ENCODE results near the gene STOML3. TPM values are rescaled to one million over a fixed set of nuclear protein-coding genes. Genes with fewer than 3 reads are reported as not detected.
"Not testable (repeated sequence)": the region's sequence is repeated elsewhere in the genome, so short reads cannot be mapped to it uniquely, and the experiment has no call there.

The STOML3 gene
- polyA plus RNA-seq, 3 donors = not detected

- H3K27ac ChIP-seq (ENCODE audit: low read depth, low read length) = not testable (repeated sequence)
- 82 to 87% (median 83%) methylated on average over 23 to 29 of the region's 29 CpGs for WGBS, 3 donors
Measured at GRCh38 chr13:39006371-39007111, 15.9 kb upstream of the STOML3 start.

- 81 to 88% (median 85%) methylated on average over 3 of the region's 3 CpGs for WGBS, 3 donors
- H3K27ac ChIP-seq (ENCODE audit: low read depth, low read length) = no peak overlapping the region
Measured at GRCh38 chr13:38998739-38999138, 8.1 kb upstream of the STOML3 start.

GRCh38 chr13:38993381-38993780 lies 2.8 kb upstream of the STOML3 start:
- H3K27ac ChIP-seq (ENCODE audit: low read depth, low read length) = no peak overlapping the region
- WGBS, 3 donors = 60 to 64% (median 63%) methylated on average over 4 of the region's 4 CpGs

GRCh38 chr13:38981096-38981495 lies 9.5 kb downstream of the STOML3 start:
- H3K27ac ChIP-seq (ENCODE audit: low read depth, low read length) = no peak overlapping the region
- 45 to 73% (median 72%) methylated on average over 2 of the region's 2 CpGs for WGBS, 3 donors

GRCh38 chr13:38980750-38981078 lies 9.9 kb downstream of the STOML3 start:
- H3K27ac ChIP-seq (ENCODE audit: low read depth, low read length) = no peak overlapping the region
- 35 to 38% (median 35%) methylated on average over 2 of the region's 2 CpGs for WGBS, 3 donors

GRCh38 chr13:38979891-38980749 lies 10.5 kb downstream of the STOML3 start:
- H3K27ac ChIP-seq (ENCODE audit: low read depth, low read length) = no peak overlapping the region
- 41 to 53% (median 41%) methylated on average over 9 of the region's 9 CpGs for WGBS, 3 donors

- WGBS, 3 donors = 70 to 87% (median 86%) methylated on average over 4 of the region's 4 CpGs
- H3K27ac ChIP-seq (ENCODE audit: low read depth, low read length) = no peak overlapping the region
Measured at GRCh38 chr13:38970380-38971051, 20.1 kb downstream of the STOML3 start.

- WGBS, 3 donors = 49 to 56% (median 53%) methylated on average over 2 of the region's 2 CpGs
- H3K27ac ChIP-seq (ENCODE audit: low read depth, low read length) = no peak overlapping the region
Measured at GRCh38 chr13:38969187-38969586, 21.4 kb downstream of the STOML3 start.

GRCh38 chr13:38967446-38967845 lies 23.2 kb downstream of the STOML3 start:
- H3K27ac ChIP-seq (ENCODE audit: low read depth, low read length) = no peak overlapping the region
- WGBS, 3 donors = 66 to 69% (median 67%) methylated on average over 2 of the region's 2 CpGs

- no peak overlapping the region for H3K27ac ChIP-seq (ENCODE audit: low read depth, low read length)
- WGBS, 3 donors = 81 to 89% (median 83%) methylated on average over 4 of the region's 4 CpGs
Measured at GRCh38 chr13:38965281-38965680, 25.4 kb downstream of the STOML3 start.

- H3K27ac ChIP-seq (ENCODE audit: low read depth, low read length) = no peak overlapping the region
Measured at GRCh38 chr13:38960175-38960574, 30.5 kb downstream of the STOML3 start.

- WGBS, 3 donors = 82 to 87% (median 85%) methylated on average over 11 of the region's 11 CpGs
- H3K27ac ChIP-seq (ENCODE audit: low read depth, low read length) = no peak overlapping the region
Measured at GRCh38 chr13:38957794-38958592, 32.6 kb downstream of the STOML3 start.

GRCh38 chr13:38954844-38955243 lies 35.8 kb downstream of the STOML3 start:
- no peak overlapping the region for H3K27ac ChIP-seq (ENCODE audit: low read depth, low read length)

- WGBS, 3 donors = 55 to 75% (median 68%) methylated on average over 2 of the region's 2 CpGs
- H3K27ac ChIP-seq (ENCODE audit: low read depth, low read length) = no peak overlapping the region
Measured at GRCh38 chr13:38954291-38954690, 36.3 kb downstream of the STOML3 start.

GRCh38 chr13:38952827-38953226 lies 37.8 kb downstream of the STOML3 start:
- WGBS, 3 donors = 85 to 89% (median 85%) methylated on average over 1 of the region's 1 CpG
- H3K27ac ChIP-seq (ENCODE audit: low read depth, low read length) = no peak overlapping the region

GRCh38 chr13:38951525-38952313 lies 38.9 kb downstream of the STOML3 start:
- no peak overlapping the region for H3K27ac ChIP-seq (ENCODE audit: low read depth, low read length)
- WGBS, 3 donors = 30 to 45% (median 38%) methylated on average over 9 of the region's 9 CpGs

GRCh38 chr13:38950987-38951386 lies 39.6 kb downstream of the STOML3 start:
- WGBS, 3 donors = 24 to 72% (median 48%) methylated on average over 3 of the region's 3 CpGs
- no peak overlapping the region for H3K27ac ChIP-seq (ENCODE audit: low read depth, low read length)

GRCh38 chr13:38947054-38947453 lies 43.6 kb downstream of the STOML3 start:
- H3K27ac ChIP-seq (ENCODE audit: low read depth, low read length) = no peak overlapping the region
- 73 to 80% (median 80%) methylated on average over 3 of the region's 3 CpGs for WGBS, 3 donors

Data from adipose tissue (tissue), 3 donors.